ENCODE data around the gene AKR1C1.
"Not testable (repeated sequence)": the region's sequence is repeated elsewhere in the genome, so short reads cannot be mapped to it uniquely, and the experiment has no call there.

AKR1C1 gene

DNA sequence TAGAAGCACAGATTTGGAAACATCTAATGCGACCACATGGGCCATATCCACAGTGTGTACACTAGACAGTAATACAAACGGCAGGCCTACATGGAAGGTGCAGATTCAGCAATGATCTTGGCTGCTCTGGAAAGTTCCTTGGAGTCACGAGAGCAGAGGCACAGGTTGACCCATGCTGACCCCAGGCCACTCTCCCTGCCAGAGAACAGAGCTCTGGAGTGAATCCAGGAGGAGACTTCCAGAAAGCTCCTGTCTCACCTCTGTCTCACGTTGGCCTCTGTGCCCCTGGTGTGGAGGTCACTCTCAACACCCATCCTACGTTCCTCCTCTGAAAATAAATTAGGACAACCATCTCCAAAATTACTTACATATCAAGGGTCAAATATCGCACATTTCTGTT is 28.2 kb downstream of the AKR1C1 start:
- not testable (repeated sequence) for H3K4me1 ChIP-seq (ENCODE audit: insufficient read depth, low read length); H3K27me3 ChIP-seq (ENCODE audit: insufficient read depth, low read length); H3K36me3 ChIP-seq (ENCODE audit: insufficient read depth, low read depth, low read length); H3K9ac ChIP-seq (ENCODE audit: low read depth, low read length); H3K4me3 ChIP-seq (ENCODE audit: low read length); H3K9me3 ChIP-seq (ENCODE audit: insufficient read depth, low read depth, low read length); H3K27ac ChIP-seq (ENCODE audit: low read length)

GRCh38 chr10:4992564-4992963 is 29.3 kb downstream of the AKR1C1 start:
- H3K4me1 ChIP-seq (ENCODE audit: insufficient read depth, low read length); H3K27me3 ChIP-seq (ENCODE audit: insufficient read depth, low read length); H3K27ac ChIP-seq (ENCODE audit: low read length); H3K4me3 ChIP-seq (ENCODE audit: low read length); H3K36me3 ChIP-seq (ENCODE audit: insufficient read depth, low read depth, low read length); H3K9ac ChIP-seq (ENCODE audit: low read depth, low read length); H3K9me3 ChIP-seq (ENCODE audit: insufficient read depth, low read depth, low read length): not testable (repeated sequence)

GRCh38 chr10:4994260-4994659 is 31.0 kb downstream of the AKR1C1 start:
- H3K4me1 ChIP-seq (ENCODE audit: insufficient read depth, low read length); H3K9me3 ChIP-seq (ENCODE audit: insufficient read depth, low read depth, low read length); H3K27ac ChIP-seq (ENCODE audit: low read length): not testable (repeated sequence)

DNA sequence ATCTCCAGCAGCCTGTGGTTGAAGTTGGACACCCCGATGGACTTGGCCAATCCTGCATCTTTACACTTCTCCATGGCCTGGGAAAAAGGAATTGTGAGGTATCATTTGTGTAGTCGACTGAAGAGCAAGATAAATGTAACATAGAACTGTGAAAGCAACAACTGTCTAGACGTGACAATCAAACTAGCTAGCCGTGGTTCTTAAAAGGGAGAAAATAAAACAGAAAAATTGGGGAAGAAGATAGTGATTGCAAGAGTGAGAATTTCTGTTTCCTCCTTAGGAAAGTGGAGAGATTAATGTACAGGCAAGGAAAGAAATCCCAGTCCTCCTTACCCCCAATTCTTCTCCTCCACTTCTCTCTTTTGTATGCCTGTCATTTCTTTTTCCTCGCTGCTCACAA is 35.5 kb downstream of the AKR1C1 start:
- Histone ChIP-seq H3K27me3 (ENCODE audit: insufficient read depth, low read length) (no peaks in the 10 kb centered on the region), H3K27ac (ENCODE audit: low read length) (no peak overlapping the region), H3K36me3 (ENCODE audit: insufficient read depth, low read depth, low read length) (no peaks in the 10 kb centered on the region), H3K4me3 (ENCODE audit: low read length) (no peak overlapping the region), H3K9ac (ENCODE audit: low read depth, low read length) (no peak overlapping the region), H3K4me1 (ENCODE audit: insufficient read depth, low read length) (no peaks in the 10 kb centered on the region), H3K9me3 (ENCODE audit: insufficient read depth, low read depth, low read length) (no peaks in the 10 kb centered on the region)

More at GRCh38 chr10:4994260-4994659, 31.0 kb downstream of the AKR1C1 start:
- H3K27me3 ChIP-seq (ENCODE audit: insufficient read depth, low read length); H3K36me3 ChIP-seq (ENCODE audit: insufficient read depth, low read depth, low read length); H3K4me3 ChIP-seq (ENCODE audit: low read length); H3K9ac ChIP-seq (ENCODE audit: low read depth, low read length): not testable (repeated sequence)

- H3K9me3 ChIP-seq (ENCODE audit: insufficient read depth, low read depth, low read length) = no peaks in the 10 kb centered on the region
- no peaks in the 10 kb centered on the region for H3K36me3 ChIP-seq (ENCODE audit: insufficient read depth, low read depth, low read length)
- H3K27ac ChIP-seq (ENCODE audit: low read length) = no peak overlapping the region
- no peaks in the 10 kb centered on the region for H3K27me3 ChIP-seq (ENCODE audit: insufficient read depth, low read length)
- H3K4me1 ChIP-seq (ENCODE audit: insufficient read depth, low read length) = no peaks in the 10 kb centered on the region
- no peak overlapping the region for H3K9ac ChIP-seq (ENCODE audit: low read depth, low read length)
- no peak overlapping the region for H3K4me3 ChIP-seq (ENCODE audit: low read length)
Observed at GRCh38 chr10:5002013-5002727, 39.0 kb downstream of the AKR1C1 start.

- H3K27ac ChIP-seq (ENCODE audit: low read length); H3K36me3 ChIP-seq (ENCODE audit: insufficient read depth, low read depth, low read length); H3K9ac ChIP-seq (ENCODE audit: low read depth, low read length); H3K9me3 ChIP-seq (ENCODE audit: insufficient read depth, low read depth, low read length); H3K27me3 ChIP-seq (ENCODE audit: insufficient read depth, low read length); H3K4me3 ChIP-seq (ENCODE audit: low read length); H3K4me1 ChIP-seq (ENCODE audit: insufficient read depth, low read length): not testable (repeated sequence)
Observed at GRCh38 chr10:5003127-5004029, 40.2 kb downstream of the AKR1C1 start, which contains the start of gene AKR1C2. Gene AKR1C2, minus strand, starts transcription at chr10:5003857. Its CDS starts 22 bp downstream, at chr10:5003835.

GRCh38 chr10:5004030-5004385 is 40.8 kb downstream of the AKR1C1 start:
- H3K9ac ChIP-seq (ENCODE audit: low read depth, low read length); H3K9me3 ChIP-seq (ENCODE audit: insufficient read depth, low read depth, low read length): not testable (repeated sequence)

GRCh38 chr10:5004501-5004900 is 41.3 kb downstream of the AKR1C1 start:
- not testable (repeated sequence) for H3K36me3 ChIP-seq (ENCODE audit: insufficient read depth, low read depth, low read length); H3K9ac ChIP-seq (ENCODE audit: low read depth, low read length); H3K4me1 ChIP-seq (ENCODE audit: insufficient read depth, low read length); H3K27me3 ChIP-seq (ENCODE audit: insufficient read depth, low read length); H3K4me3 ChIP-seq (ENCODE audit: low read length); H3K27ac ChIP-seq (ENCODE audit: low read length); H3K9me3 ChIP-seq (ENCODE audit: insufficient read depth, low read depth, low read length)

More at GRCh38 chr10:5004030-5004385, 40.8 kb downstream of the AKR1C1 start:
- H3K36me3 ChIP-seq (ENCODE audit: insufficient read depth, low read depth, low read length); H3K27me3 ChIP-seq (ENCODE audit: insufficient read depth, low read length); H3K4me1 ChIP-seq (ENCODE audit: insufficient read depth, low read length); H3K27ac ChIP-seq (ENCODE audit: low read length); H3K4me3 ChIP-seq (ENCODE audit: low read length): not testable (repeated sequence)

DNA sequence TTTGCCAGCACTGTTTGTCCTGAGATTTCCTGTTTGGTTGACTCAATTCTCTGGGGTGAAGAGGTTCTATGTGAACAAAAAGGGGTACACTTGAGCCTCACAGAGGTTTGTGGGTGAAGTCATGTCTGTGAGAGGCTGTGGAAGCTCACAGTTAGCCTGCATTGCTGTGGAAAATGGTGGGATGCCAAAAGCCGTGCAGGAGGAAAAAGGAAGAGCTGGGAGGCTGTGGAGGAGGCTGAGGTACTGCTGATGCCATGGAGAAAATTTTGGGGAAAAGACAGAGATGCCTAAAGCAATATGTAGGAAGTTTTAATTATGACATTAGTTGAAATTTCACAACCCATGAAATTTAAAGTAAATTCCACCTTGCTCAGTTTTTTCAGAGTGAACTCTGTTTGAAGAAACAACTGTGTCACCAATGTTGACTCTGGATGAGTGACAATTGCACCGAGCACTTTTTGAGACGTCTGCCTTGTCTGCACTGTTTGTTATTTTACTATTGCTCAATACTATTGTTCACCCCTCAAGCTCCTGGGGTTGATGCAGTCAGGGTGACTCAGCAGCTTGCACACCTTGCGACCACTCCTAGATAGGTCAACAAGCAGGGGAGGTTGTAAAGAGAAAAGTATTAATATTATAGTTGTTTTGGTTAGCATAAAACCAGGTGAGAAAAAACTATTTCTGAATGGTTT is 45.8 kb downstream of the AKR1C1 start:
- not testable (repeated sequence) for H3K27me3 ChIP-seq (ENCODE audit: insufficient read depth, low read length); H3K4me3 ChIP-seq (ENCODE audit: low read length); H3K9ac ChIP-seq (ENCODE audit: low read depth, low read length); H3K4me1 ChIP-seq (ENCODE audit: insufficient read depth, low read length); H3K36me3 ChIP-seq (ENCODE audit: insufficient read depth, low read depth, low read length); H3K9me3 ChIP-seq (ENCODE audit: insufficient read depth, low read depth, low read length); H3K27ac ChIP-seq (ENCODE audit: low read length)

- H3K27me3 ChIP-seq (ENCODE audit: insufficient read depth, low read length); H3K36me3 ChIP-seq (ENCODE audit: insufficient read depth, low read depth, low read length); H3K27ac ChIP-seq (ENCODE audit: low read length); H3K4me3 ChIP-seq (ENCODE audit: low read length); H3K9me3 ChIP-seq (ENCODE audit: insufficient read depth, low read depth, low read length); H3K4me1 ChIP-seq (ENCODE audit: insufficient read depth, low read length); H3K9ac ChIP-seq (ENCODE audit: low read depth, low read length): not testable (repeated sequence)
Observed at GRCh38 chr10:5010043-5010442, 46.8 kb downstream of the AKR1C1 start.

DNA sequence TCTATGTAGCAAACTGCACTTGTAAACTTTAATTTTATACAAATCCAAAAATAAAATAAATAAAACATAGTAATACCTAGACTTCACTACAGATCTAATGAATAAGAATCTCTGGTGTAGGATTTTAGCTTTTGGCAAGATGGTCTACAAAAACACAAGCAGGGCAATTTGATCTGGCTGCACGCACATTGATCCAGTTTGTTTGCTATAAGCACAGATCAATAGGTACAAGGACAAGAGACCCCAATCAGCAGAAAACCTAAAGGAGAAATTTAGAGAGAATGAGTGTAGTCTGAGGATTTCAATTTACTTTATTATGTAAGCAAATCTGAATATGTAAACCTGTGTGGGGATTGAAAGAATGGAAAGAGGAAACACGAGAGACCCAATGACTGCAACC is 48.2 kb downstream of the AKR1C1 start:
- H3K4me3 ChIP-seq (ENCODE audit: low read length); H3K4me1 ChIP-seq (ENCODE audit: insufficient read depth, low read length); H3K9ac ChIP-seq (ENCODE audit: low read depth, low read length): not testable (repeated sequence)

GRCh38 chr10:5012595-5012994 is 49.4 kb downstream of the AKR1C1 start:
- H3K4me3 ChIP-seq (ENCODE audit: low read length) = no peak overlapping the region
- H3K9me3 ChIP-seq (ENCODE audit: insufficient read depth, low read depth, low read length) = no peaks in the 10 kb centered on the region
- peaks cover 8% of the 10 kb centered on the region; the same call in 1 of the 2 replicates for H3K4me1 ChIP-seq (ENCODE audit: insufficient read depth, low read length)
- H3K9ac ChIP-seq (ENCODE audit: low read depth, low read length) = no peak overlapping the region
- H3K36me3 ChIP-seq (ENCODE audit: insufficient read depth, low read depth, low read length) = no peaks in the 10 kb centered on the region
- H3K27me3 ChIP-seq (ENCODE audit: insufficient read depth, low read length) = no peaks in the 10 kb centered on the region
- H3K27ac ChIP-seq (ENCODE audit: low read length) = no peak overlapping the region

More for the DNA sequence above, 48.2 kb downstream of the AKR1C1 start:
- H3K27me3 ChIP-seq (ENCODE audit: insufficient read depth, low read length); H3K36me3 ChIP-seq (ENCODE audit: insufficient read depth, low read depth, low read length); H3K27ac ChIP-seq (ENCODE audit: low read length); H3K9me3 ChIP-seq (ENCODE audit: insufficient read depth, low read depth, low read length): not testable (repeated sequence)

All from iPS-20b (cell line).